Stimulated activated CD4-positive, alpha-beta T cell treated with anti-CD3 and anti-CD28 coated beads, Interleukin-4, amount 100 ng/mL, for 4 hours (primary cell): ENCODE data around the gene INO80B.
"Not testable (repeated sequence)": the region's sequence is repeated elsewhere in the genome, so short reads cannot be mapped to it uniquely, and the experiment has no call there.

Experiments
- DNase-seq, 2 experiments: peaks; one replicate each; pipeline ENCODE4 v3.0.0-alpha.2; 2020

The INO80B gene

GRCh38 chr2:74450570-74451190 lies 4.2 kb upstream of the INO80B start:
- DNase-seq: no peak

DNA sequence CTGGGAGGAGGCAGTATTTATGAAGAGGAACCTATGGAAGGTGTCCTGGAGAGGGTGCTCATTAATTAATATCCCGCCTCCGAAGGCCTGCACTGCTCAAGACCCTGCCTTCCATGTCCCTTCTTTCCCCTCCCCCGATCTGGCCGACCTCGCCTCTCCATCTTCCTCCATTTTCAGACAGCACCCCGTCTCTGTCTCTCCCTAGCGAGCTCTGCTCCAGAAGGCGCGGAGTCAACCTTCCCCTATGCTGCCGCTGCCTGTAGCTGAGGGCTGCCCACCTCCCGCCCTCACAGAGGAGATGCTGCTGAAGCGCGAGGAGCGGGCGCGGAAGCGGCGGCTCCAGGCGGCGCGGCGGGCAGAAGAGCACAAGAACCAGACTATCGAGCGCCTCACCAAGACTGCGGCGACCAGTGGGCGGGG lies 2.3 kb downstream of the INO80B start:
- DNase-seq: no peak

DNA sequence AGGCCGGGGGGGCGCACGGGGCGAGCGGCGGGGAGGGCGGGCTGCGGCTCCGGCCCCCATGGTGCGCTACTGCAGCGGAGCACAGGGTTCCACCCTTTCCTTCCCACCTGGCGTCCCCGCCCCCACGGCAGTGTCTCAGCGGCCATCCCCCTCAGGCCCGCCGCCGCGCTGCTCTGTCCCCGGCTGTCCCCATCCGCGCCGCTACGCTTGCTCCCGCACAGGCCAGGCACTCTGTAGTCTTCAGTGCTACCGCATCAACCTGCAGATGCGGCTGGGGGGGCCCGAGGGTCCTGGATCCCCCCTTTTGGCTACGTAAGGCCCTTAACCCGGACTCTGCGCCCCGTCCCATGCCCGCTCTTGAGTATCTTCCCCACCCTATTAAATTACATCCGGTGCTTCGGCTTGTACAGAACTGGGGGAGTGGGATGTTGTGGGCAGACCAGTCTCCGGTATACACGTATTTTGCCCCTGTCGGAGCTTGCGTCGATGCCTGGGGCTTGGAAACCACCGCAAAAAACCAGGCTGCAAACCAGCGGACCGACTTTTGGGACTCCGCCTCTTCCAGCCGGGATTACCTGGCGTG lies 2.8 kb downstream of the INO80B start:
- peak; percentile 78 to 80 for DNase-seq

- peak; percentile 95 to 99 for DNase-seq
Observed at GRCh38 chr2:74458132-74458937, 3.4 kb downstream of the INO80B start, which contains the start of gene WBP1. Gene WBP1 (plus strand): TSS chr2:74458438. CDS start chr2:74458603, 165 bp downstream.

DNA sequence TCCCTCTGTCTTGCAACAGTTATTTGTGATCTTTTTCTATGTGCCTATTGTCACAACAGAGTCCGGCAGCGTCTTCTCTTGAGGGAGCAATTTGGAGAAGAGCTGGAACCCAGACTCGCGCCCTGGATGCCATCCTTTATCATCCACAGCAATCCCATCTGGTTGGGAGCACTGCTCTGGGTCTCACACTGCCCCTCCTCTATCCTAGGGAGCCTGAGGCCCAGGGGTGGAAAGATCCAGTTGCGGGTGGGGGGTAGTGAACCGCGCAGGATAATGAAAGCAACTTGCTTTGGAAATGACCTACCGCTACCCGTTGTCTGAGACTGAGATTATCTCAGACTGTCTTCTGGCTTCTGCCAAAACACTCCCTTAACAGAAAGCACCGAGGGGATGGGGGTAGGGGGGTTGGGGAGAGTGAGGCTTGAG lies 4.1 kb downstream of the INO80B start:
- no peak for DNase-seq

DNA sequence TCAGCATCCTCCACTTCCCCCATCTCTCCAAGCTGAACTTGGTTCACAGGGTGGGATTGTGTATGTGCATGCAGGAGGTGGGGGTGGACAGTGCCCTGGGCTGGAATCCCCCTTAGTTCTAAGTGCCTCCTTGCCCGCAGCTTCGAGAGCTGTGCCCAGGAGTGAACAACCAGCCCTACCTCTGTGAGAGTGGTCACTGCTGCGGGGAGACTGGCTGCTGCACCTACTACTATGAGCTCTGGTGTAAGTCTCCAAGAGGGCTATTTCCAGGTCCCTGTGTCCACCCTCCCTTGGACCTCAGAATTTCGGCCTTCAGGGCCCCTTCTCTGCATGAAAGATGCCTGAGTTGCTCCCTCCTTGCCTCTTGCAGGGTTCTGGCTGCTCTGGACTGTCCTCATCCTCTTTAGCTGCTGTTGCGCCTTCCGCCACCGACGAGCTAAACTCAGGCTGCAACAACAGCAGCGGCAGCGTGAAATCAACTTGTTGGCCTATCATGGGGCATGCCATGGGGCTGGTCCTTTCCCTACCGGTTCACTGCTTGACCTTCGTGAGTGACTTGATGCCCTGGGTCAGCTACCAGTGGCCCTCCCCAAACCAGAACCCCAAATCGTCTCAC lies 4.7 kb downstream of the INO80B start:
- DNase-seq: not testable (repeated sequence)

DNA sequence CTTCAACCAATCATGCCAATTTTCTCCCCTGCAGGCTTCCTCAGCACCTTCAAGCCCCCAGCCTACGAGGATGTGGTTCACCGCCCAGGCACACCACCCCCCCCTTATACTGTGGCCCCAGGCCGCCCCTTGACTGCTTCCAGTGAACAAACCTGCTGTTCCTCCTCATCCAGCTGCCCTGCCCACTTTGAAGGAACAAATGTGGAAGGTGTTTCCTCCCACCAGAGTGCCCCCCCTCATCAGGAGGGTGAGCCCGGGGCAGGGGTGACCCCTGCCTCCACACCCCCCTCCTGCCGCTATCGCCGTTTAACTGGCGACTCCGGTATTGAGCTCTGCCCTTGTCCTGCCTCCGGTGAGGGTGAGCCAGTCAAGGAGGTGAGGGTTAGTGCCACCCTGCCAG lies 5.3 kb downstream of the INO80B start:
- DNase-seq: not testable (repeated sequence)

DNA sequence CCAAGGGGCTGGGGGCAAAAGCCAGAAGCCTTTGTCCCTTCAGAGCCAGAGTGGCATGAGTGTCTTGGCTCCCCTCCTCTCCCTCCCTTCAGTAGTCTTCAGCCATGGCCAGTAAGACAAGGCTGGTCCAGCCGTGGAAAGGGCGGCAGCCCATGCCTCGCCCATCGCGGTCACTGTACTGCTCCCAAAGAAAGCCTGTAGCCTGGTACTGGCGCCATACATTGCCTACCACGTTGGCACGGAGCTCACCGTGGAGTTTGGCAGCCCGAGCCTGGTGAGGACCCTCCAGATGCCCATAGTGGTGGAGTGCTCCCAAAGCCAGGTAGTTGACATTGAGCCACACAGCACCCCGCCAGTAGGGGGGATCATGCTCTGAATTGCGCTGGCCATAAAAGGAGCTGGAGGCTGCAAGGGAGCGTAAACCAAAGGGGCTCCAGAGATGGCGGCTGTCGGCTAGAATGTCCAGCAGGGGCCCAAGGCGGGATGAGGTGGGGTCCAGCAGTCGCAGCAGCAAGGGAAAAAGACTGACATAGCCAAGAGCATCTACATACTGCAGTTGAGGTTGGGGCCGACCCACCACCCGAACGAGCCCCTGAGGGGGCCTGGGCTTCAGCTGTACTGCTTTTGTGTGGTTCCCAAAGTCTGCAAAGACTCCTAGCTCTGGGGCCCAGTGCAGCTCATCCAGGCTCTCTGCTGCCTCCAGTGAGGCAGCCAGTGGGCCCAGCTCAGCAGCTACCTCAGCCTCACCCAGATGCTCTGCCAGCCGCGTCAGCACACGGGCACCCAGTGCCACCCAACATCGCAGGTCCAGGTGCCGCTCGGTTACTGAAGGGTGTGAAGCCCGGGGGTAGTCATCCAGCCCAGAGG lies 6.5 kb downstream of the INO80B start:
- no peak for DNase-seq

- no peak for DNase-seq
Observed at GRCh38 chr2:74462054-74462785, 7.3 kb downstream of the INO80B start.

GRCh38 chr2:74462786-74463105 lies 7.9 kb downstream of the INO80B start:
- no peak for DNase-seq

DNA sequence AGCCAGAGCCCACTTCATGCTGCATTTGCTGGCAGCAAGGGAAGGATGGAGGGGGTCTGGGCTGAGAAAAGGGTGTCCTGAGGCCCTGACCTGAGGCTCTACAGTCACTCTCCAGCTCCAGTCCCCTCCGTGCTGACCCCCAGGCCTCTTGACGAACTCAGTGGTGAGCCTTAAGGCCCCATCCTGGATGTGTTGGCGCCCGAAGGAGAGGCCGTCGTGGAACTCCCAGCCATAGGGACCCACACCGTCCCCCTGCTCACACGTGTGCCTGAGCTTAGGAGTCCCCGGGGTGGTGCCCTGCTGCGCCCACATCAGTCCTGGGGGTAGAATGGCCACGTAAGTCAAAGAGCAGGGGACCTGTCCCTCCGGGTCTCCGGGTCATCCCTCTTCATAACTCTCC lies 9.5 kb downstream of the INO80B start:
- DNase-seq: no peak

GRCh38 chr2:74470742-74471141 lies 15.9 kb downstream of the INO80B start:
- not testable (repeated sequence) for DNase-seq

DNA sequence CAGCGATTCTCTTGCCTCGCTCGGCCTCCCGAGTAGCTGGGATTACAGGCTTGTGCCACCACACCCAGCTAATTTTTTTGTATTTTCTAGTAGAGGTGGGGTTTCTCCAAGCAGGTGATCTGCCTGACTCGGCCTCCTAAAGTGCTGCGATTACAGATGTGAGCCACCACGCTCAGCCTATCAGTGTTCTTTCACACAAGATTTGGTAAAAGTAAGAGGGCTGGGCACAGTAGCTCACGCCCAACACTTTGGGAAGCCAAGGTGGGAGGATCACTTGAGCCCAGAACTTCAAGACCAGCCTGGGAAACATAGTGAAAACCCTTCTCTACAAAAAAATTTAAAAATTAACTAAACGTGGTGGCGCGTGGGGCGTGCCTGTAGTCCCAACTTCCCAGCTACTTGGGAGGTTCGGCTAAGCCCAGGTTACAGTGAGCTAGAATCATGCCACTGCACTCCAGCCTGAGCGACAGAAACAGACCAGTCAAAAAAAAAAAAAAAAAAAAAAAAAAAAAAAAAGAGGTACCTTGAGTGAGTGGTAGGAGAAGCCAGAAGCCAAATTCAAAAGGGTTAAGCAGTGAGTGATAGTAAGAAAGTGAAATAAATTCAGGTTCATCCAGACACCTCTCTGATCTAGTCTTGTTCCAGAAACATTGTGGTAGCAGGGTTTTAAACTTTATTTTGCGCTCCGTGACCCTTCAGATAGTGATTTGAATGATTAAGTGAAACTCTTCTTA lies 16.6 kb downstream of the INO80B start:
- no peak for DNase-seq

DNA sequence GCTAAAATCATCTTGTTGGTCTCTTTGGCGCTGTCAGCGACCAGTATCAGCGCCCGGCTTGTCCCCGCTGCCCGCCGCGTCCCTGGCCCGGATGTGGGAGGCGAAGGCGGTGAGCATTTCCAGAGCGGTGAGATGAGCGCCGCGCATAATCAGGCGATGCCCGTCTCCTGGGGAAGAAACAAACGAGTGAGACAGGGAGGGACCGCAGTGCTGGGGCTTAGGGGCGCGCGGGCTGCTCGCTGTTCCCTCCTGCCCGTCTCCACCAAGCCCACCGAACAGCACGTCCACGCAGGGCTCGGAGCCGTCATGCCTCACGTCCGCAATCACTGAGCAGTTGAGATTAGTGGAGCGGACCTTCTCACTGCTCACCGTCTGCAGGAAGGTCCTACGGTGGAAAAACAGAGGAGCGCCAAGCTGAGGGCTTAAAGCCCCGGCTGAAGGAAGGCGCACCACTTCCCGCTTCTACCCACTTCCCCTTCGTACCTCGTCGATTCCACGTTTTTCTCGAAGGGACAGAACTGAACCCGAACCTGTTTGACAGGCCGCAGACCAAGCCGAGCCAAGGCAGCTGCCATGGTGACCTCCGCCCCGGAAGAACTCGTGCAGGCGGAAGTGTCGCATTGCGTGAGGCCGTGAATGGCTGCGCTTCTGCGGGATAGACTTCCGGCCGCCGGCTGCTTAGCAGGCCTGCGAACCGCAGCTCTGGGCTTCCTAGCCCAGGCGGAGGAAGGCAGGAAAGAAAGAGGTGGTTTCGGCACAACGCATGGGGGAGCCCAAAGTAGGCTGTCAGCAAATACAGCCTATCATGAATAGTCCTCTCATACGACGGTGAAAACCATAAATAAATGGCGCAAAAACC lies 17.4 kb downstream of the INO80B start, which contains the start of gene MRPL53:
MRPL53 (minus strand) TSS at position 595 of the 859 bp plus-strand sequence; CDS start at position 575, 20 bp downstream.
- peak; percentile 91 to 98 for DNase-seq

GRCh38 chr2:74472945-74473258 lies 18.0 kb downstream of the INO80B start:
- no peak for DNase-seq

DNA sequence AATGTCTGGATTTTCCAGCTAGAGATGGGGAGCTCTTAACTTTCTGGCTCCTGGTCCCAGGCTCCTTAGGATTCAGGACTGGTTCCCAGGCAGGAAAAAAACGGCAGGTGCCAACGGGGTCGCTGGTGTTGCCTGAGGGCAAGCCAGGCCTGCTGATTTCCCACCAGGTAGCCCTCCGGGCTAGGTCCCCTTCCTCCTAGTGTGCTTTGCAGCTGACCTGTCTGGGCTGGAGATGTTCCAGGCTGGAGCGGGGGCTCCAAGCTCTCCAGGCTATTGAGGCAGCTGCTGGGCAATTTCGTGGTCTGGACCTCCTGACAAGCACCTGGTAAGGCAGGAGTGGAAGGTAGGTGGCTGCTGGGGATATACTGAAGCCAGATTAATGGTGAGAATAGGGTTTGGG lies 19.6 kb downstream of the INO80B start:
- DNase-seq: no peak

DNA sequence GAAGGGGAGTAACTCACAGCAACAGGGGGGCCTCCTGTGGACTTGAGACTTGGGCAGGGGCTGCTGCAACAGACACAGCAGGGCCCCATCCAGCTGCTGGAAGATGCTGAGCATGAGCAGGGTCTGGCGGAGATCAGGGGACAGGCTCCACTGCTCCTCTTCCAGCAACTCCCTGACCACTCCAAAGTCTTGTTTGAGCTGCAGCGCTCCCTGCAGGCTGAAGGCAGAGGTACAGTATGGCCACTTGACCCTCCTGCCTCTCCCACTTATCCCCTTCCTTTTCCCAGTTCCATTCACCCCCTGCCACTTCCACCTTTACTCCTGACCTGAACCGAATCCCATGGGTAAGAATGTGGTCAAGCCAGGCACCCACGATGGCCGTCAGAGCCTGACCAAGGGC lies 20.0 kb downstream of the INO80B start:
- no peak for DNase-seq

- no peak for DNase-seq
Observed at GRCh38 chr2:74481431-74481830, 26.5 kb downstream of the INO80B start.

DNA sequence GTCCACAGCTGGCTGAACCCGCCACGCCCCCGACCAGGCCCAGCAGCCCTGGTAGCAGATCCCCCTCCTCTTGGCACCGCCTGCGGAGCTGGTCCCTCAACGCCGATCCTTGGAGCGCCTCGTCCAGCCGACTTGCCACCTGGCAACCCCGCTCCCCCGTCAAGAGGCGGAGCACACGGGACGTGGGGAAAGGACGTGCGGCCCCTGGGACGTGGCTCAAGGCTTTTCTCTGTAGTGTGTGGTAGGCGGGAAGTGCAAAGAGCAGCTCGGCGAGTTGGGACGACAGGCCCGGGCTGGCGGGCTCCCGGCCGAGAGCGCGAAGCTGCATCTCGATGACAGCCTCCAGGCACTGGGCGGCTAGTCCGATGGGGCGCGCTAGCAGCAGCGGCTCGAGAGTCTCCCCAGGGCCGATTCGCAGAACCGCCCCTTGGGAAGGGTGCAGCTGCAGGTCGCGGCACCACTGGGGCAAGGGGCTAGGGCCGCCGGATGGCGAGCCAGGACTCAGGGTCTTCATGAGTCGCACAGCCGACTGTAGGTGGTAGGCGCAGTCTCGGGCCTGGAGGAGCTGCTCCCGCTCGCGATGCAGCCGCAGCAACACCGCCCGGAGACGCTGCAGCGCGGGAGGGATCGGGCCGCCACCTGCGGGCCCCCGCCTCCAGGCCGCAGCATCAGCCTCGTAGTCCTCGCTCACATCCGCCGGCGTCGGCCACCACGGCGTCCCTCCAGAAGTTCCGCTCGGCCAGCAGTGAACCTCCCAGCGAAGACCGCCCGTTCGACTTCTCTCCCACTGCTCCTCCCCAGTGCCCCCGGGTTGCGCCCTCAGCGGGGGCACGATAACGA lies 27.3 kb downstream of the INO80B start:
- DNase-seq: peak in 1 of 2 experiments; percentile 49
